H1 (cell line): ENCODE results near the gene MCCC1. TPM values are rescaled to one million over a fixed set of nuclear protein-coding genes. Genes with fewer than 3 reads are reported as not detected.

Experiments used
- CTCF ChIA-PET: fragments of 300-600 bp; sonication (Branson Sonifier 250); formaldehyde crosslinking; loops from one replicate; lab custom pipeline; 2021; ENCODE audit not compliant: partially characterized antibody; lab: Charles Lee
- POLR2A ChIA-PET: fragments of 300-600 bp; sonication (Branson Sonifier 250); formaldehyde crosslinking; loops from one replicate; lab custom pipeline; 2021; ENCODE audit warnings: inconsistent platforms; ENCODE audit not compliant: partially characterized antibody; lab: Charles Lee
- DNase-seq, 2 experiments: peaks; one replicate each; pipeline versions ENCODE4 v3.0.0 to v3.0.0-alpha.2; 2010 to 2022; ENCODE audit warnings: low spot score in 2 of 2, low read depth in 1 of 2, mixed read lengths in 1 of 2
- FAIRE-seq: peaks from 2 replicates; lab custom pipeline; 2011; peaks lifted over from hg19 to GRCh38; lab: Jason Lieb, UNC
- H2AFZ ChIP-seq: 2 replicates; pipeline ENCODE4 v1.8.1; 2012; ENCODE audit warnings: low read length, inconsistent platforms
- H2AK5ac ChIP-seq: 2 replicates; pipeline ENCODE4 v1.6.1; 2013; ENCODE audit warnings: low read depth, low read length
- H2BK120ac ChIP-seq: replicated peaks from 2 replicates; pipeline ENCODE3; 2013; ENCODE audit warnings: low read depth, low read length, inconsistent platforms
- H2BK12ac ChIP-seq: 2 replicates; pipeline ENCODE4 v1.6.1; 2013; ENCODE audit warnings: low read depth, low read length
- H2BK15ac ChIP-seq: 2 replicates; pipeline ENCODE4 v1.6.1; 2013; ENCODE audit warnings: low read length
- H2BK20ac ChIP-seq: 2 replicates; pipeline ENCODE4 v1.6.1; 2013; ENCODE audit warnings: low read length
- H2BK5ac ChIP-seq: 2 replicates; pipeline ENCODE4 v1.6.1; 2013; ENCODE audit warnings: low read depth, low read length
- H3K14ac ChIP-seq: 2 replicates; pipeline ENCODE4 v1.6.1; 2013; ENCODE audit warnings: inconsistent platforms; ENCODE audit not compliant: insufficient read length
- H3K18ac ChIP-seq: 2 replicates; pipeline ENCODE4 v1.6.1; 2013; ENCODE audit warnings: low read length; ENCODE audit errors: extremely low read depth
- H3K23ac ChIP-seq: 2 replicates; pipeline ENCODE4 v1.6.1; 2013; ENCODE audit warnings: inconsistent platforms; ENCODE audit not compliant: insufficient read length
- H3K23me2 ChIP-seq: 2 replicates; pipeline ENCODE4 v1.6.1; 2013; ENCODE audit warnings: low read depth, low read length
- H3K27ac ChIP-seq: 2 replicates; pipeline ENCODE4 v1.6.1; 2011; ENCODE audit warnings: low read depth, low read length, inconsistent platforms
- H3K27me3 ChIP-seq, 4 experiments: replicated peaks in 1 of 4; 1 replicate in 1 of 4; 2 replicates in 3 of 4; pipeline versions ENCODE4 v1.6.1 to v1.8.1; 2011 to 2013; ENCODE audit warnings: low read length in 3 of 4, mild to moderate bottlenecking in 3 of 4, inconsistent platforms in 2 of 4, mixed read lengths in 2 of 4, moderate library complexity in 1 of 4; ENCODE audit not compliant: control insufficient read depth in 3 of 4, insufficient read depth in 3 of 4; ENCODE audit errors: extremely low read depth in 1 of 4
- H3K36me3 ChIP-seq, 4 experiments: 2 replicates each; pipeline versions ENCODE4 v1.6.1 to v1.8.1; 2011 to 2013; ENCODE audit warnings: mild to moderate bottlenecking in 4 of 4, low read length in 3 of 4, moderate library complexity in 2 of 4, control low read depth in 1 of 4, inconsistent platforms in 1 of 4; ENCODE audit not compliant: insufficient read depth in 4 of 4, control insufficient read depth in 2 of 4
- H3K4ac ChIP-seq: replicated peaks from 2 replicates; pipeline ENCODE3; 2013; ENCODE audit warnings: low read length, low read depth, mixed read lengths, inconsistent platforms; ENCODE audit not compliant: insufficient read length
- H3K4me1 ChIP-seq, 4 experiments: replicated peaks in 1 of 4; 1 replicate in 1 of 4; 2 replicates in 3 of 4; pipeline versions ENCODE4 v1.6.1 to v1.8.1; 2011 to 2013; ENCODE audit warnings: low read length in 3 of 4, inconsistent platforms in 2 of 4, mixed read lengths in 1 of 4; ENCODE audit not compliant: insufficient read depth in 4 of 4, control insufficient read depth in 3 of 4
- H3K4me2 ChIP-seq, 2 experiments: 2 replicates each; pipeline versions ENCODE4 v1.6.1 to v1.8.1; 2011 to 2013; ENCODE audit warnings: low read depth in 2 of 2, low read length in 2 of 2, control low read depth in 1 of 2, inconsistent platforms in 1 of 2, mild to moderate bottlenecking in 1 of 2; ENCODE audit not compliant: insufficient read depth in 1 of 2
- H3K4me3 ChIP-seq, 4 experiments: fragments of 200-600, 300-600 bp in 1 of 4; sonication (generic), shearing (Covaris generic), sonication (Bioruptor Twin) in 1 of 4; 2 replicates each; pipeline versions ENCODE4 v1.5.1 to v1.8.1; 2011 to 2016; ENCODE audit warnings: low read length in 4 of 4, low read depth in 3 of 4, control low read depth in 2 of 4, inconsistent platforms in 2 of 4, mild to moderate bottlenecking in 2 of 4, mixed read lengths in 1 of 4, moderate library complexity in 1 of 4; ENCODE audit not compliant: insufficient read depth in 2 of 4; ENCODE audit errors: extremely low read depth in 1 of 4
- H3K56ac ChIP-seq: replicated peaks from 2 replicates; pipeline ENCODE3; 2013; ENCODE audit warnings: low read depth, mild to moderate bottlenecking, mixed read lengths, low read length, inconsistent platforms; ENCODE audit not compliant: insufficient read length
- H3K79me1 ChIP-seq: 2 replicates; pipeline ENCODE4 v1.6.1; 2013; ENCODE audit warnings: low read depth, low read length, control low read depth
- H3K79me2 ChIP-seq, 2 experiments: 2 replicates each; pipeline versions ENCODE4 v1.6.1 to v1.8.1; 2012 to 2013; ENCODE audit warnings: low read length in 2 of 2, mild to moderate bottlenecking in 2 of 2, inconsistent platforms in 1 of 2; ENCODE audit not compliant: insufficient read depth in 2 of 2, control insufficient read depth in 1 of 2
- H3K9ac ChIP-seq, 4 experiments: replicated peaks in 1 of 4; 1 replicate in 1 of 4; 2 replicates in 3 of 4; pipeline versions ENCODE4 v1.6.1 to v1.8.1; 2011 to 2013; ENCODE audit warnings: low read depth in 3 of 4, low read length in 3 of 4, control low read depth in 2 of 4, mild to moderate bottlenecking in 2 of 4, moderate library complexity in 2 of 4, inconsistent platforms in 1 of 4; ENCODE audit errors: extremely low read depth in 1 of 4
- H3K9me3 ChIP-seq, 2 experiments: 2 replicates each; pipeline versions ENCODE4 v1.6.1 to v1.8.1; 2012 to 2013; ENCODE audit warnings: mild to moderate bottlenecking in 2 of 2, moderate library complexity in 2 of 2, control low read depth in 1 of 2, inconsistent platforms in 1 of 2, low read depth in 1 of 2, low read length in 1 of 2, mixed read lengths in 1 of 2; ENCODE audit not compliant: insufficient read depth in 2 of 2
- H4K20me1 ChIP-seq, 2 experiments: replicated peaks in 1 of 2; 2 replicates each; pipeline versions ENCODE3 to v1.8.1; 2011 to 2013; ENCODE audit warnings: inconsistent platforms in 2 of 2, low read length in 2 of 2, mild to moderate bottlenecking in 1 of 2; ENCODE audit not compliant: insufficient read depth in 2 of 2, control insufficient read depth in 1 of 2
- H4K5ac ChIP-seq: 2 replicates; pipeline ENCODE4 v1.6.1; 2013; ENCODE audit warnings: low read length, low read depth, mixed read lengths, inconsistent platforms; ENCODE audit not compliant: insufficient read length
- H4K8ac ChIP-seq: 2 replicates; pipeline ENCODE4 v1.8.0; 2013; ENCODE audit warnings: mild to moderate bottlenecking, moderate library complexity, low read length, inconsistent platforms; ENCODE audit not compliant: insufficient read depth; ENCODE audit errors: extremely low read depth
- H4K91ac ChIP-seq: replicated peaks from 2 replicates; pipeline ENCODE3; 2013; ENCODE audit warnings: low read length, mixed read lengths, inconsistent platforms; ENCODE audit not compliant: insufficient read length
- CTBP2 ChIP-seq: IDR thresholded peaks from 2 replicates; pipeline ENCODE4 v1.7.0; 2011; ENCODE audit warnings: borderline replicate concordance, mild to moderate bottlenecking, moderate library complexity, mixed read lengths, low read length; ENCODE audit not compliant: insufficient read depth, insufficient read length
- EP300 ChIP-seq, 2 experiments: IDR thresholded peaks; 1 replicate in 1 of 2; 2 replicates in 1 of 2; pipeline ENCODE4 v1.6.1; 2011 to 2012; ENCODE audit warnings: low read depth in 2 of 2, low read length in 2 of 2, mild to moderate bottlenecking in 2 of 2, borderline replicate concordance in 1 of 2, inconsistent platforms in 1 of 2, moderate library complexity in 1 of 2
- GTF2F1 ChIP-seq: IDR thresholded peaks from 2 replicates; pipeline ENCODE4 v1.6.1; 2012; ENCODE audit warnings: low read depth, low read length, improper control_type of control experiment, borderline replicate concordance
- HDAC2 ChIP-seq, 2 experiments: fragments of 300-600 bp in 1 of 2; sonication (generic) in 1 of 2; IDR thresholded peaks; 2 replicates each; pipeline ENCODE4 v1.6.1; 2011 to 2012; ENCODE audit warnings: low read depth in 2 of 2, low read length in 2 of 2, mild to moderate bottlenecking in 2 of 2, moderate library complexity in 2 of 2, borderline replicate concordance in 1 of 2, inconsistent platforms in 1 of 2
- POU5F1 ChIP-seq: IDR thresholded peaks from 2 replicates; pipeline ENCODE4 v1.6.1; 2011; ENCODE audit warnings: low read depth, mild to moderate bottlenecking, low read length, moderate library complexity
- SIN3A ChIP-seq, 2 experiments: IDR thresholded peaks in 1 of 2; conservative IDR thresholded peaks in 1 of 2; 2 replicates each; pipeline ENCODE4 v1.6.1; 2011 to 2012; ENCODE audit warnings: low read length in 2 of 2, improper control_type of control experiment in 1 of 2, low read depth in 1 of 2, mild to moderate bottlenecking in 1 of 2
- WGBS, 2 experiments: shearing (Covaris generic) in 1 of 2; methylation state at CpG; one replicate each; pipeline versions ENCODE4 v1.1.6 to v1.1.7; 2013 to 2015; ENCODE audit warnings: low lambda C conversion rate in 2 of 2, mixed read lengths in 2 of 2, inconsistent platforms in 1 of 2, low coverage in 1 of 2, missing lambda C conversion rate in 1 of 2; ENCODE audit not compliant: insufficient replicate concordance in 2 of 2, insufficient coverage in 1 of 2, insufficient read length in 1 of 2; ENCODE audit errors: extremely low coverage in 1 of 2, missing lambda C conversion rate in 1 of 2; 5-methylcytosine and 5-hydroxymethylcytosine counted together
- polyA plus RNA-seq, 7 experiments: library from polyadenylated mRNA; depleted of rRNA in 3 of 7; stranded (reverse) in 5 of 7; unstranded in 2 of 7; fragments of >200 nt in 5 of 7; fragments of 200-250 nt in 2 of 7; gene quantifications; 1 replicate in 5 of 7; 2 replicates in 1 of 7; 4 replicates in 1 of 7; pipeline versions ENCODE4 v1.2.1 to v1.2.3, GENCODE V29; 2011 to 2013; ENCODE audit warnings: missing spikeins in 2 of 7, mixed read lengths in 2 of 7
- total RNA-seq: library from RNA; stranded (reverse); fragmentation: NEBNext Ultra II Directional; extraction: Animal tissue kit (Norgen Biotek cat#: 25700); gene quantifications from 2 replicates; pipeline ENCODE4 v1.2.1, GENCODE V29; 2021

Gene MCCC1
- total and polyA plus RNA-seq, 2 of the 8 experiments (the other 6 are each of a cell fraction or from before 2014, with no cell fraction given) = 10.8 to 21.5 TPM

DNA sequence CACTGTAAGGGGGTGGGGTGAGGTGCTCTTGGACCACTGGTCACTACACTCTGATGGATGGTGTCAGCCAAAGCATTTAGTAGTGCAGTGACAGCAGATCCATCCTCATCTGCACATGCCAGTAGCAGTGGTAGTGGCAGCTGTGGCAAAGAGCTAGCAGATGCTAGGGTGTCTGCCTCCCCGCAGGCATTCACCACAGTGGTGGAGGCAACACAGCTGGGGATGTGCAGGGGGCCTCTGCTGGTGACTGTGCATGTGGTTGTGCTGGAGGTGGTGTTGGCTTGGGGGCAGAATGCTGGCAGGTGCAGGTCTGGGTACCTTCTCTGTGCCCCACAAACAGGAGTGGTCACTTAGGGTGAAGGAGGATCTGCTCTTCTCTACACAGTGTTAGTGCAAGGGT, 99.5 kb downstream of the MCCC1 start:
- DNase-seq = no peak
- Histone ChIP-seq H3K27me3 (no peaks in the 10 kb centered on the region), H4K91ac (no peak overlapping the region), H4K20me1 (no peaks in the 10 kb centered on the region)
- TF ChIP-seq GTF2F1 = no peak
- no peak for TF ChIP-seq HDAC2 (IDR thresholded peaks at IDR 0.05; ENCODE audit: borderline replicate concordance in 1 of 2, low read depth in 2 of 2, low read length in 2 of 2)
- no peak for TF ChIP-seq EP300 (IDR thresholded peaks at IDR 0.05; ENCODE audit: borderline replicate concordance in 1 of 2, low read depth in 2 of 2, low read length in 2 of 2)
- TF ChIP-seq SIN3A (conservative IDR thresholded peaks at IDR 0.05 in 1 of 2, IDR thresholded peaks at IDR 0.05 in 1 of 2; ENCODE audit: low read depth in 1 of 2, low read length in 2 of 2) = no peak
- no peak for TF ChIP-seq CTBP2
- no peak for TF ChIP-seq POU5F1
- TF ChIP-seq, all 59 proteins: peak for 0
- no peak overlapping the region for H2BK20ac ChIP-seq
- H3K9me3 ChIP-seq = no peaks in the 10 kb centered on the region
- H3K4me3 ChIP-seq = no peak overlapping the region
- no peak overlapping the region for H3K4ac ChIP-seq
- no peak overlapping the region for H2AK5ac ChIP-seq
- H3K79me1 ChIP-seq = no peaks in the 10 kb centered on the region
- H3K23ac ChIP-seq = no peak overlapping the region
- 0 out of 7 replicates have a peak, but pooled peaks cover 0 to 3% (median 0%) of the 10 kb centered on the region in 4 experiments for H3K4me1 ChIP-seq
- no peak for FAIRE-seq
- H3K36me3 ChIP-seq = no peaks in the 10 kb centered on the region
- ChIA-PET POLR2A (interaction anchor here (0.8 kb wide), 1 partner anchor 85 kb away, joined by 3 read pairs; no protein-coding TSS in a partner anchor), CTCF (interaction anchor here (0.6 to 1.4 kb wide), 2 partner anchors 32 to 286 kb away, joined by 3 read pairs; no protein-coding TSS in a partner anchor)
- no peak overlapping the region for H2BK15ac ChIP-seq
- H3K56ac ChIP-seq = no peak overlapping the region
- H3K27ac ChIP-seq = no peak overlapping the region
- H2BK5ac ChIP-seq = no peak overlapping the region
- H3K18ac ChIP-seq = no peak overlapping the region
- no peak overlapping the region for H2BK120ac ChIP-seq
- no peaks in the 10 kb centered on the region for H3K23me2 ChIP-seq
- no peak overlapping the region for H3K14ac ChIP-seq
- no peak overlapping the region for H4K5ac ChIP-seq
- 92% methylated on average over 1 of the region's 1 CpG; no CpG with 5 or more reads in 1 of the 2 experiments for WGBS, 2 experiments
- no peak overlapping the region for H3K9ac ChIP-seq
- no peak overlapping the region for H3K4me2 ChIP-seq
- H3K79me2 ChIP-seq = no peaks in the 10 kb centered on the region
- no peak overlapping the region for H2BK12ac ChIP-seq
- no peak overlapping the region for H2AFZ ChIP-seq
- H4K8ac ChIP-seq = no peak overlapping the region
